Measurements from ENCODE around the gene SLC24A4.

Gene SLC24A4

DNA sequence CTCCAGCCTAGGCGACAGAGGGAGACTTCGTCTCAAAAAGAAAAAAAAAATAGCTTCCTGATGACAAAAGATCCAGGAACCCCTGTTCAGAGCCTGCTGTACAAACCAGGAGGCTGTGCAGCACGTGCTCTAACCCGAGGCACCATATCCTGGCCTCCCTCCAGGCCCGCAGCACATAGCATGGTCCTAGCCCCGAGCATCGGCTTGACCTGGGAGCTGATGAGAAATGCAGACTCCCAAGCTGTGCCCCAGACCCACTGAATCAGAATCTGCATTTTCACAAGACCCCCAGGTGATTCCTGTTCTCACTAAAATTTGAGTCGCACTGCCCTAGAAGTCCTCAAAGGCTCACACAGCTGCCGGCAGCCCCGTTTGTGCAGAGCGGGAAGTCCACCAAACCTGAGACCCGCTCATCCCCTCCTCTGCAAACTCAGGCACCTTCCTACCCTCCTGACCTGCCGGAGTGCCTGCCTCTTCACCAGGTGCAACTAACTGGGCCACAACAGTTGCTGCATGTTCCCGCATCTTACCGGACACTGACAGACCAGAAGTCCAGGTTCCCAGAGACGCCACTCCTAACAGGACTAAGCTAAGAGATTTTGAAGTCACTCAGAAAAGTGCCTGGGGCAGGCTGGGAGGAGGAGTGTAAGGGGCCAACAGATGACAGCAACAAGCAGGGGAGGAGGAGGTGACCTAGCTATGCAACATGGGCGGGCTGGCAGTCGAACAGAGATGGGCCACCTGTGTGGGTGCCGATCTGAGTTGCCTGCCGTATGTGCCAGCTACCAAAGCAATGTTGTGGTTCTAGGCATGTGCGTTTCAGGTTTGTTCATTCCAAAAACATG lies 166.7 kb downstream of the SLC24A4 start:
- Histone ChIP-seq H3K27me3 (no peaks in the 10 kb centered on the region; the same call in none of the 2 replicates), H3K4me1 (no peaks in the 10 kb centered on the region), H3K9me3 (no peaks in the 10 kb centered on the region), H3K36me3 (no peaks in the 10 kb centered on the region), H3K4me3 (ENCODE audit: low read depth, low read length) (no peak overlapping the region)
- DNase-seq = no peak
- TF ChIP-seq, protein P1, sequence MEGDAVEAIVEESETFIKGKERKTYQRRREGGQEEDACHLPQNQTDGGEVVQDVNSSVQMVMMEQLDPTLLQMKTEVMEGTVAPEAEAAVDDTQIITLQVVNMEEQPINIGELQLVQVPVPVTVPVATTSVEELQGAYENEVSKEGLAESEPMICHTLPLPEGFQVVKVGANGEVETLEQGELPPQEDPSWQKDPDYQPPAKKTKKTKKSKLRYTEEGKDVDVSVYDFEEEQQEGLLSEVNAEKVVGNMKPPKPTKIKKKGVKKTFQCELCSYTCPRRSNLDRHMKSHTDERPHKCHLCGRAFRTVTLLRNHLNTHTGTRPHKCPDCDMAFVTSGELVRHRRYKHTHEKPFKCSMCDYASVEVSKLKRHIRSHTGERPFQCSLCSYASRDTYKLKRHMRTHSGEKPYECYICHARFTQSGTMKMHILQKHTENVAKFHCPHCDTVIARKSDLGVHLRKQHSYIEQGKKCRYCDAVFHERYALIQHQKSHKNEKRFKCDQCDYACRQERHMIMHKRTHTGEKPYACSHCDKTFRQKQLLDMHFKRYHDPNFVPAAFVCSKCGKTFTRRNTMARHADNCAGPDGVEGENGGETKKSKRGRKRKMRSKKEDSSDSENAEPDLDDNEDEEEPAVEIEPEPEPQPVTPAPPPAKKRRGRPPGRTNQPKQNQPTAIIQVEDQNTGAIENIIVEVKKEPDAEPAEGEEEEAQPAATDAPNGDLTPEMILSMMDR (IDR thresholded peaks at IDR 0.05; ENCODE audit: low read depth, low read length) = no peak

DNA sequence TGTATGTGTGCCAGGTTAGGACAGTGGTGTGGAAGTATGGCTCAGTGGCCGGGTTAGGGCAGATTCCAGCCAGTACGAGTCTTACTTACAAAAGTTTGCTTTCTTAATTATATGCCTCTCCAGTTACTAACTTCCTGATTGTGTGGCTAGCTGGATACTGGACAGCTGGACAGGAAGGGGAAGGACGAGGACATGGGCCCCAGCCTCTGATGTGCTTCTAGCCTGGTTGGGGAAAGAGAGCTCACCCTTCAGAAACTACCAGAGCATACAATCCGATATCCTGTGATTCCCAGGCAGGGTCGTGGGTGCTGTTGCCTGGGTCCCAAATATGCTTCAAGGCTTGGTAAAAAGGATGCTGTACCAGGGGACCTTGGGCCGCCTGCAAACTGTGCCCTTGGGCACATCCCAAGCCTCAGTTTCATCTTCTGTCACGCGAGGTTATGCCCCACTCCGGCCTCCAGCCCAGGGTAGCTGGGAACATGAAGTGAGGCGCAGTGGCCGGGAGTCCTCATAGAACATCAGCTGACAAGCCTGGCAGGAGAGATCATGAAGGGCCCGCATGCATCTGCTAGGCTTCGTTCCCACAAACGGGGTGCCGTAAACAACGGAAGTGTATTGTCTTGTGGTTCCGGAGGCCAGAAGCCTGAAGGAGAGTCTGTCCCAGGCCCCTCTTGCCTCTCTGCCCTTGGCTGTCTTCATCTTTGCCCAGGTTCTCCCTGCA lies 167.4 kb downstream of the SLC24A4 start:
- no peak for DNase-seq
- no peaks in the 10 kb centered on the region for H3K4me1 ChIP-seq
- H3K4me3 ChIP-seq (ENCODE audit: low read depth, low read length) = no peak overlapping the region
- no peaks in the 10 kb centered on the region; the same call in none of the 2 replicates for H3K27me3 ChIP-seq
- no peaks in the 10 kb centered on the region for H3K9me3 ChIP-seq
- TF ChIP-seq, protein P1 (IDR thresholded peaks at IDR 0.05; ENCODE audit: low read depth, low read length) = no peak
- no peaks in the 10 kb centered on the region for H3K36me3 ChIP-seq

DNA sequence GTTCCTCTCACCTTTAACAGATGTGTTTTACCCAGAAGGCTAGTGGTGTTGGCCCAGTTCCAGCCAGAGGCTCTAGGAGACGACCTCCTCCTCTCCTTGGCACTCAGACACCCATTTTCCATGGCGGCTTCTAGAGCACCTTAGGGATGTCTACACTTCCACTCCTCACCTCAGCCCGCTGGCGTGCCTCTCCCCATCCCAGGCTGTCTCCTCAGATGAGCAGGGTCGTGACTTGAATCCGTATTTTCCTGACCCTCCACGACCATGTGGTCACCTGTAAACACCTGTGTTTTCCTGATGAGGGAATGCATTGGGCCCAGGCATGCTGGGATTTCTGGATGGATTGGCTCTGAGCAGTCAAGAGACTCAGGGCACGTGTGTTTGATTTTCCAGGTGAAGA lies 168.8 kb downstream of the SLC24A4 start:
- Histone ChIP-seq H3K4me3 (ENCODE audit: low read depth, low read length) (no peak overlapping the region), H3K4me1 (no peaks in the 10 kb centered on the region), H3K9me3 (no peaks in the 10 kb centered on the region), H3K36me3 (no peaks in the 10 kb centered on the region), H3K27me3 (no peaks in the 10 kb centered on the region; the same call in none of the 2 replicates)
- no peak for DNase-seq
- TF ChIP-seq, protein P1 (IDR thresholded peaks at IDR 0.05; ENCODE audit: low read depth, low read length) = no peak

DNA sequence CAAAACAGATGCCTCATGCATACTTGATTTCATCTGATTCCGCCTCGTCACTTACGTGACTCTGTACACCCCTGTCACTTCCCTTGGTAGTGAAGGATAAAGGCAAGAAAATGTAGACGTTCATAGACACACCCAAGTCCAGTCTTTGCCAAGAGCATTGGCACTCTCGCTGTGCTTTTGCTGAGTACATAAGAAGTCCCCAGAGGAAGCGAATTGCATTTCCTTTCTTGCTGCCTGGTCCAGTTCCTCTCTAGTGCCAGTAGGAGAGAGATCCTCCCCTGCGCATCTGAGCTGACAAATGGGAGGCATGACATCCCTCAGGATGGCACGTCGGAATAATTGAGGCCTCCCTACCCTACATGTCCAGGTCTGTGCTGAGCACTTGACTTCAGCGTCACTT lies 169.3 kb downstream of the SLC24A4 start:
- no peaks in the 10 kb centered on the region for H3K4me1 ChIP-seq
- H3K4me3 ChIP-seq (ENCODE audit: low read depth, low read length) = no peak overlapping the region
- H3K27me3 ChIP-seq = no peaks in the 10 kb centered on the region; the same call in none of the 2 replicates
- no peaks in the 10 kb centered on the region for H3K36me3 ChIP-seq
- no peaks in the 10 kb centered on the region for H3K9me3 ChIP-seq
- DNase-seq = no peak
- TF ChIP-seq, protein P1 (IDR thresholded peaks at IDR 0.05; ENCODE audit: low read depth, low read length) = no peak

DNA sequence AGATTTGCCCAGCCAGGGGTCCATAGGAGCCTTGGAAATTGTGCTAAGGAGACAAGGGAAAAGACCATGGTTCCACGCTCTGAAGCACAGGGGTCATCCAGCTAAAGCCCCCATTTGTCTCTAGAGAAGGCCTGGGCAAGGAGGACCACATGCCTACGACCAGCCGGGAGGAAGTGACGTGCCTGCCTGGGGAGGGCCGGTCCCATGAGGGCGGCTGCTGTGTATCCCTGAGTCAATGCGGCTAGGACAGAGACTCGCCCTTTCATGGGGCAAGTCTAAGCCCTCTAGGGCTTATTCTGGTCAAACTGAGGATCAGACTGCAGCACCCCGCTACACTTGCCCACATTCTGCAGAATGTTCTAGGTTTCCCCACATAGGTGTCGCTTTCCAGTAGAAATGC lies 170.1 kb downstream of the SLC24A4 start:
- H3K27me3 ChIP-seq = no peaks in the 10 kb centered on the region; the same call in none of the 2 replicates
- H3K4me1 ChIP-seq = no peaks in the 10 kb centered on the region
- no peaks in the 10 kb centered on the region for H3K9me3 ChIP-seq
- TF ChIP-seq, protein P1 (IDR thresholded peaks at IDR 0.05; ENCODE audit: low read depth, low read length) = no peak
- no peak for DNase-seq
- H3K36me3 ChIP-seq = no peaks in the 10 kb centered on the region
- no peak overlapping the region for H3K4me3 ChIP-seq (ENCODE audit: low read depth, low read length)

Data from BE2C (cell line).